Measurements from ENCODE around the gene AGAP5.

Gene AGAP5

GRCh38 chr10:73653701-73654100 lies 44.2 kb downstream of the AGAP5 start:
- peak; percentile 69 for DNase-seq (ENCODE audit: low read depth)

GRCh38 chr10:73653195-73653594 lies 44.7 kb downstream of the AGAP5 start:
- DNase-seq (ENCODE audit: low read depth): no peak

- peak; percentile 77 for DNase-seq (ENCODE audit: low read depth)
Observed at GRCh38 chr10:73650537-73651331, 47.2 kb downstream of the AGAP5 start.

- no peak for DNase-seq (ENCODE audit: low read depth)
Observed at GRCh38 chr10:73649876-73650536, 47.9 kb downstream of the AGAP5 start.

- DNase-seq (ENCODE audit: low read depth): no peak
Observed at GRCh38 chr10:73648975-73649829, 48.7 kb downstream of the AGAP5 start.

GRCh38 chr10:73647875-73648651 lies 49.8 kb downstream of the AGAP5 start:
- DNase-seq (ENCODE audit: low read depth): no peak

- DNase-seq (ENCODE audit: low read depth): peak; percentile 33
Observed at GRCh38 chr10:73647211-73647874, 50.6 kb downstream of the AGAP5 start.

- no peak for DNase-seq (ENCODE audit: low read depth)
Observed at GRCh38 chr10:73646598-73647041, 51.3 kb downstream of the AGAP5 start.

- DNase-seq (ENCODE audit: low read depth): no peak
Observed at GRCh38 chr10:73645251-73645650, 52.7 kb downstream of the AGAP5 start.

- DNase-seq (ENCODE audit: low read depth): no peak
Observed at GRCh38 chr10:73644767-73645166, 53.1 kb downstream of the AGAP5 start.

- DNase-seq (ENCODE audit: low read depth): peak; percentile 60
Observed at GRCh38 chr10:73644015-73644743, 53.7 kb downstream of the AGAP5 start.

- no peak for DNase-seq (ENCODE audit: low read depth)
Observed at GRCh38 chr10:73643362-73643761, 54.5 kb downstream of the AGAP5 start.

GRCh38 chr10:73641328-73642060 lies 56.4 kb downstream of the AGAP5 start, which contains the start of gene MYOZ1:
Gene MYOZ1 (minus strand): TSS chr10:73641474. CDS start chr10:73640017, 1,457 bp downstream.
- peak; percentile 40 for DNase-seq (ENCODE audit: low read depth)

- DNase-seq (ENCODE audit: low read depth): no peak
Observed at GRCh38 chr10:73639286-73639685, 58.6 kb downstream of the AGAP5 start.

GRCh38 chr10:73635781-73636180 lies 62.1 kb downstream of the AGAP5 start:
- no peak for DNase-seq (ENCODE audit: low read depth)

- no peak for DNase-seq (ENCODE audit: low read depth)
Observed at GRCh38 chr10:73634421-73634820, 63.5 kb downstream of the AGAP5 start.

GRCh38 chr10:73629165-73629564 lies 68.7 kb downstream of the AGAP5 start:
- DNase-seq (ENCODE audit: low read depth): no peak

- no peak for DNase-seq (ENCODE audit: low read depth)
Observed at GRCh38 chr10:73628405-73628804, 69.5 kb downstream of the AGAP5 start.

- no peak for DNase-seq (ENCODE audit: low read depth)
Observed at GRCh38 chr10:73627300-73627699, 70.6 kb downstream of the AGAP5 start.
